NCI-H146 (cell line): ENCODE data around the gene KIAA0930.
"Not testable (repeated sequence)": the region's sequence is repeated elsewhere in the genome, so short reads cannot be mapped to it uniquely, and the experiment has no call there.

ENCODE experiments used
- DNase-seq: peaks from one replicate; lab custom pipeline; 2025; lab: John Stamatoyannopoulos, UW

Gene KIAA0930

DNA sequence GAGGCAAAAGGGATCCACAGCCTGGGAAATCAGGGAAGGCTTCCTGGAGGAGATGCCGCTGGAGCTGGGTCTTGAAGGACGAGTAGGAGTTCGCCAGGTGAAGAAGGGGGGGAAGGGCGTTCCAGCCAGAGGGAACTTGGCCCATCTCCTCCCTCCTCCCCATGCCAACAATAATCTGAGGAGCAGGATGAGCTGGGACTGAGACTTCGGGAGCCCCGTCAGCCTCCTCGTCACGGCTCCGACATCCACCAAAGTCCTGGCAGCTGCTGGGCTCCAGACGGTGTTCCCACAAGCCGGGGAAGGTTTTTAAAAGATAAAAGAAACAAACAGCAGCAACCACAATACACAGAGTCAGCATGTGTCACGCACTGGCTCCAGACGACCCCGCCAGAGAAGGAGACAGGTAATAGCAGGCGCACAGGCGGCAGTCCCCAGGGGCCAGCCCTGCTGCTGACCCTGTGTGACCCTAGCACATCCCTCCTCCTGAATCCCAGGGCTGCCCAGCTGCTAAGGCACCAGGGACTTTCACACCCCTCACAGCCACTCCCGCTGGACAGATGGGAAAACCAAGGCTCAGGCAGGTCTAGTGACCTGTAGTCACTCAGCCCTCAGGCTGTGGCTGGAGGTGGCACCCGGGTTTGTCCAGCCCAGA, 39.7 kb downstream of the KIAA0930 start:
- DNase-seq, result no peak

DNA sequence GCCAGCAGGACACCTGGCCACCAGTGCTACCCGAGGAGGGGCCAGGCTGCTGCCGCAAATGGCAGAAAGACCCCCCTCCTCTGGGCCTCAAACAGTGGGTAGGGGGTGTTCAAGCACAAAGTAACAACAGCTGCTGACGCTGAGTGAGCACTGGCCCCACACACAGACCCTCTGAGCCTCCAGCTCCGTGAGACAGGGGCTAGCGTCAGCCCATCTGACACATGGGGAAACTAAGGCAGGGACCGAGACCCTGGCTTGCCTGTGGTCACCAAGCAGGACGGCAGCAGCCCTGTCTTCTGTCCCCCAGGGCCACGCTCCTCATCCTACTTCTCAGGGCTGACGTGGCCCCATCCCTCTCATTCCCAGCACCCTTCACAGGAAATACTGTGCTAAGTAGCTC, 40.5 kb downstream of the KIAA0930 start:
- no peak for DNase-seq

DNA sequence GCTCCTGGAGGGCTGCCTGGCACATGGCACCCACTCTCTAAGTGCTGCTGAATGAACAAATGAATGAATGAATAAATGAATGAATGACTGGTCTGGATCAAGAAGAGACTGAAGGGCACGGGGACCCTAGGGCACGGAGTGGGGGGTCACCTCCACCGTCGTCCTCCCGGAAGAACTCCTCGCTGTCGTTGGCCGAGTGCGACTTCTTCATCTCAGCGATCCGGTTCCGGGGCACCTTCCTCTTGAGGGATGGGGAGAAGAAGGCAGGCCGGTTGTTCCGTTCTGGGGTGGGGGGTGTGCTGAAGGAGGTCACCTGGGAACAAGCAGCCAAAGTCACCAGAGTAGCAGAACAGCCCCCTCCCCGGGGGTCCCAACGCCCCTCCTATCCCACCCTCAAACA, 41.0 kb downstream of the KIAA0930 start:
- DNase-seq, result no peak

DNA sequence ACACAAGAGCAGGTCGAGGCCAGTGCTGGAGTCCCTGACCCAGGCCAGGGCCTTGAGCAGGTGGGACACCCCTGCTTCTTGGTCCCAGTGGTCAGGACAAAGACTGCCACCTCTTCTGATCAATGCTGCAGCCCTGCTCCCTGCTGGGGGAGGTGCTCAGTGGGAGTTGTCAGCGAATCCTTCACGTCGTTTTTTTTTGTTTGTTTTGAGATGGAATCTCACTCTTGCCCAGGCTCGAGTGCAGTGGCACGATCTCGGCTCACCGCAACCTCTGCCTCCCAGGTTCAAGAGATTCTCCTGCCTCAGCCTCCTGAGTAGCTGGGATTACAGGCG, 42.3 kb downstream of the KIAA0930 start:
- no peak for DNase-seq

DNA sequence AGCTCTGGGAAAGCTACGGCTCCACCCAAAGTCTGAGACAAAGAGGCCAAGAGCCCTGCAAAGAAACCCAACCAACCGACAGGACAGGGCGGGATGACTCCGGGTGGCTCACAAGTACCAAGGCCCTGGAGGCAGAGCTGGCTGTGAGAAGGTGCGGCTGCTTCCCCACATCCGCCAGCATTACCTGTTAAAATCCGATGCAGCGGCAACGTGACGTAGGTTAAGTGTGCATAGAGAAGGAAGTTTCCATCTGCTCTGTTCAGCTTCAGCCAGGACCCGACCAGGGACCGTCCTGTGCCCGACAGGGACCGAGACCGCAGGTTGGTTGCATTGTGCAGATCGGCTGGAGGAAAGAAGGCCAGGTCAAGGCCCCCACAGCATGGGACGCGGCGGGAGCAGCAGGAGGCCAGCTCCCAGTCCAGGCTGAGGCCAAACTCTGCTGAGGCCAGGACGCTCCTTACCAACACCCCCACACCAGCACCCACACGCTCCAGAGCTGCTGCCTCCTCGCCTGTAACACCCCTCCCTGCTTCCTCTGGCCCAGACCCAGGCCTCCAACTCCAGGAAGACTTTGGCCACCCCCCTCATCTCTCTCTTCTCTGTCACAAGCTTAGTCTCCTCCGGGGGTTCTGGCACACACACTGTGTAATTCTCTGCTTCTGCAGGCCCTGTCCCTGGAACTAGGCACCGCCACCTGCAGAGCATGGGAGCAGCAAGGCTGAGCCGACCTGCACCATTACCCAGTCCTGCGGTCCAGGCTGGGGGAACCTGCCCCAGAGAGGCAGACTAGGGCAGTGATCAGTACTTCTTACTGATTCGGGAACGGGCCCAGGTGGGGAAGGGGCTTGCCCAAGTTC, 42.9 kb downstream of the KIAA0930 start:
- DNase-seq, result no peak

DNA sequence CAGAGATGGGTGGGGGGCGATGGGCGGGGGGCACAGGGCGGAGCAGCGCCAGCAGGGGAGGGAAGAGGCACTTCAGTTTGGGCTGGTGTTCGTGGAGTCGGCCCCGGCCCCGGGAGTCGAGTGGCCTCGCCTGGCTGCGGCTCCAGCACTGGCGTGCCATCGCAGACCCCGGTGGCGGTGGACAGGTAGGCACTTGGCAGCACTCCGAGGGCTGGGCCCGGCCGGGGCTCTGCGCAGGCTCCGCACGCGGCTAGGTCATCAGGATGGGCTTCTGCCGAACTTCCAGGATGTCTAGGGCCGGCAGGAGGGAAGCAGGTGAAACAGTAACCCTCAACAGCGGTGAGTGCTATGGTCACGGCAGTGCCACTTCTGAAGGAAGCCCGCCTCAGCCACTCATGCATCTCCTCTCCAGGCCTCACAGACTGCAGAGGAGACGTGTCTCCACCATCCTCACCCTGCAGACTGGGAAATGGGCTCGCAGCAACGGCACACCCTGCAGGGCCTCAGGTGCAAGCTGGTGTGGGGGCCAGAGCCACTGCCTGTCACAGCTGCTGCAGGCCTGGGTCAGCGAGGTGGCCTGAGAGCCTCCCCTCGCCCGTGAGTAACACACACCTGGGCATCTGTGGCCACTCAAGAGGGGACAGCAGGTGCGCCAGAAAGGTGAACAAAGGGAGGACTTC, 43.6 kb downstream of the KIAA0930 start:
- DNase-seq, result no peak

DNA sequence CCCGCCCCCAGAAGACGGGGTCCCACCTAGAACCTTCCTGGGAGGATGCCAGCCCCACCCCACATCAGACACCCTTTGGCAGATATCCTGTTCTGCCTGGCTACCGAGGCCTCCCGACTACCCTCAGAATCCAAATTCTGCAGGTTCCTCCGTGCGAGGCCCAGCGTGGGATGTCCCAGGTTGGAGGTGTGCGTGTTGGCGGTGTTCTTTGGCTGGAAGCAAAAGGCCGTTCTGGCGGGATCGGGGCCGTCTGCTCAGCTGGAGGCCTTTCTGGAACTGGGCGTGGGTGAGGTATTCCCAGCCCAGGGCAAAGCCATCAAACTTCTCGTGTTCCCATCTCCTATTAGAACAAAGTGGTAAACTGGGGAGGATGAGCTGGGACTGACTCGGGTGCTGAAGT, 44.4 kb downstream of the KIAA0930 start:
- no peak for DNase-seq

DNA sequence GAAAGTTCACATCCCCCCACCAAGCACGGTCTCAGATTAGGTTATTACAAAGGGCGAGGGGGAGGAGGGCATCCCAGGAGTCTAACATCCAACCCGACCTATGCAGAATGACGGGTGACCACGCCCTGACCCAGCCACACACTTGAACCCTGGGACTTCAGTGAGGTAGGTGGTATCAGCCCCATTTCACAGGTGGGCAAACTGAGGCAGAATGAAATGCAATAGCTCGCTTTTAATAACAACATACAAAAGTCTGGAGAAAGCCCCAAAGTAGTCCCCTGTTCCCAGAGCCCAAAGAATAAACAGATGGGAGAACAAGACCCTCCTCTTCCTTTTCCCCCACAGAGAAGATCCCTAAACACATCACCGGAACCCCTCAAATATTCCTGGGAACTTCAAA, 45.1 kb downstream of the KIAA0930 start:
- DNase-seq, result no peak

DNA sequence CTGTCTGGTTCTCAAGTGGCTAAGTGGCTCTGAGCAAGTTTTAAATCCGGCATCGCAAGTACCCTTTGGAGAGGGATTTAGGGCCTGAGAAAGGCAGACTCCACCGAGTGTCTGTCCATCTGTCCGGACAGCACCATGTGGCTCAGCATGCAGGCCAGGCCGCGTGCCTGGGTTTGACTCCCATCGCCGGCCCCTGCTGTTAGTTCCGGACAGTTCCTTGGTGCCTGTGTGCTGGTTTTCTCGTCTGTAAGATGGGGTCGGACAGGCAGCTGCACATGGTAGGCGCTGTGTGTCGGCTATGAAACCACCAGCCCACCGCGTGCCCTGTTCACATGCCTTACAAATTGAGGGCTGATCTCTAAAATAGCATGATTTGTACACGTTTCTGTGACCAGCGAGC, 46.0 kb downstream of the KIAA0930 start:
- no peak for DNase-seq

DNA sequence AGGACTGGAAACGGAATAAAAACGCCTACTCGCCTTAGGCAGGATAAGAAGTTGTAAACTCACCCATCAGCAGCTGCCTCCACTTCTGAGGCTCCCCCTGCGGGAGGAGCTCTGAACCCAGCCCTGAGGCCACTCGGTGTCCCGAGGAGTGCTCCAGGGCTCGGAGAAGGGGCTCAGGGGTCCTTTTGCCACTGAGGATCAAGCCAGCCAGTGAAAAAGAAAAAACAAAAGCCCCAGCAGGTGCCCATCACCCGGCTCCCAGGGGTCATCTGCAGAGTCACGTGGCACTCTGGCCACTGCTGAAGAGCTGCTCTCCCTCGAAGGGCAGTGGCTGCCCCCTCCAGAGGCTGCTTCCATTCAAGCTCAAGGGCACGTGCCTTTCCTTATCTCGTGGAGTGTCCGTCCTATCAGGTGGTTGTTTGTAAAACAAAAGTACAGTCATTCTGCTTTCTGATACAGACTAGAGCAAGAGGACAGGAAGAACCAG, 48.0 kb downstream of the KIAA0930 start:
- DNase-seq, result no peak

DNA sequence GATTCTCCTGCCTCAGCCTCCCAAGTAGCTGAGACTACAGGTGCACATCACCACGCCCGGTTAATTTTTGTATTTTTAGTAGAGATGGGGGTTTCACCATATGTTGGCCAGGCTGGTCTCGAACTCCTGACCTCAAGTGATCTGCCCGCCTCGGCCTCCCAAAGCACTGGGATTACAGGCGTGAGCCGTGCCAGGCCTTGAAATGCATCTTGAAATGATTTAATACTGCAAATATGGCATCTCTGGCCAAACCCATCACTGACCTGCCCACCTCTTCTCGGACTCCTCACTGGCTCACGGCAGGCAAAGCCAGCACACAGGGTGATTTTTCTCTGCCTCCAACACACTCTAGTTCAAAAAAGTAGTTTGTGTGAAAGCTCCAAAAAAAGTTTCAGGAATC, 48.9 kb downstream of the KIAA0930 start:
- not testable (repeated sequence) for DNase-seq

DNA sequence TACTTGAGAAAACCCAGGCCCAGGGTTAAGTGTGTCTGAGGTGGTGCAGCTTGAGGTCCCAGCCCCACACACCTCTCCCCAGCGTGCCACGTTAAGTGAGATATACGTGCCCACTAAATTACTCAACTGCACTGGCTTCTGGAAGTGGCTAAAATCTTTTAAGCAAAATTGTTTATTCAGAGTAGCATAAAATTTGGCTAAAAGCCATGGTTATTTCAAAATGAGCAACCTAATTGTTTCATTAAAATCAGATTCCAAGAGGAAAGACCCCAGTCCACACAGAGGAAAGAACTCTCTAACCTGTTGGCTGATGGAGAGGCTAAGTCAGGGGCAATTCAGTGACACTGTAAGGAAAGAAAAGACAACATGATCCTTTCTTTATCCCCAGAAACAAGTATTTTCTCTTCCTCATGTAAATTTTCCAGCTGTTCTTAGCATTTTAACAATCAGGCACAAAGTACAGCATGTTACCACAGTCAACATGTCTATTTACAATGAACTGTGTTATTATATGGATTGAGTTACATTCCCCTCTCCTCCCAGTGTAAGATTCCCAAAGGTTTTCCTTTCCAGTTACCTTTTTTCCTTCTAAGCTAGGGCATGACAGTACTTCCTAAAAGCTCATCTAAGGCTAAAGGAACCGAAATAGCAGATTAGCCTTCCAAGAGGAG, 50.4 kb downstream of the KIAA0930 start:
- no peak for DNase-seq

DNA sequence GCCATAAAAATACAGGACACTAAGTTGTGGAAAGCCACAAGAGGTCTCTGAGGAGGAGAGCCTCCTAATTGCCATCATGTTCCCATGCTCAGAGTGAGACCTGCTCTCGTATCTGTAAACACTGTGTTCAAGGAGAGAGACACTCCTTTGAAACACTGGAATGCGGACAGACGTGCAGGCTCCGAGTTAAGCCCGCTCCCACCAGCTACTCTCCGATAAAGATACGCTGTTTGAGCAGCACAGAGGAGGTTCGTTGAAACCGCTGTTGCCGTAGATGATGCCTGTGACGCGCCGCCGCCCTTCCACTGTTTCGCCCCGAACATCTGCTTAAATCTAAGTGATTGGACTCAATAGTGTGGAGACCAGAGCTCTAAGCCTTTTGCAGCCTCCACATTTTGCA, 51.9 kb downstream of the KIAA0930 start:
- DNase-seq, result no peak

DNA sequence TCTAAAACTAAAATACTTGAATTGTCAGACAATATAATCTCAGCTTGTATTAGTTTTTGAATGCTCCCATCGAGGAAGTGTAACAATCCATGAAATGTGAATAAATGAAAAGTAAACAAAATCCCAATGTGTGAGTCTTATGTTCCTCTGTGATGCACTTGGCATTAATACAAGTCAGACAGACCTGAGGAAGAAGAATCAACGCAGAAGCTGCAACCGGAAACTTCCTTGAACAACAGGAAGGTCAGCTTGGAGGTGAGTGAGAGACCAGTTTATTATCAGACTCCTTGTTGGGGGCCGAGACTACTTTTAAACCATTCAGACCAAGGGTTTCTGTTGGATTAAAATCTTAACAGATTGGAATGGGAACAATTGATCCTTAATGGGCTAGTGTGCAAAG, 52.8 kb downstream of the KIAA0930 start:
- no peak for DNase-seq

DNA sequence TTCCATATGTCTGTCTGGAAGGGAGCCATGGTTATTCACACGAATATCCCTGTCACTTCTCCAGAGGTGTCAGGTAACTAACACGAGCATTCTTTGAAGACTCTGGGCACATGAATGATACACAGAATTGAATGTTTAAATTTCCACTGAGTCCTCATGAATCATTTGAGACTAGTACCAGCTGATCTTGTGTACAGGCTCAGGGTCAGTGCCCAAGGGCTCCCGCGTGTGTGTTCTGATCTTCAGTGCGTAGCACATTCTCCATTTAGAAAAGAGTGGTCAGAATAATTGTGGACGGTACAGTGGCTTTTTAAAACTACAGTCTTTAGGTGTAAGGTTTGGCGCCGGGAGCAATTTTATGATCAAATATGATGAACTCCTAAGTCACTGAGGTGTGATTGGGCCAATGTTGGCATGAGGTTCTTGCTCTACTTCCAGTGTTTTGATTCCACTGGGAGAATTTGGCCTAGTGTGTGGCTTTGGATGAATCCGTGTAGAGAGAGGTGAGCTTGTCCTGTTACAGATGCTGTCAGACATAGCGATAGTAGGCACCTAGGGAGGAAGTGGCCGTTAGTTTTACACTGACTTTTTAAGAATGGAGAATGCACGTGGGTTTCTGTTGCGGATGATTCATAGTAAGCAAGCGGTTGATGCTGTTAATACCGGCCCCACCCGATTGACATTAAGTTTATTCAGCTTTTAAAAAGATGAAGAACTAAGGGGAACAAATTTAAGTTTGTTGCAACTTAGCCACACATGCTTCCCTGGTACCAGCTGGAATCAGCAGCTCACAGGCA, 54.8 kb downstream of the KIAA0930 start:
- no peak for DNase-seq

DNA sequence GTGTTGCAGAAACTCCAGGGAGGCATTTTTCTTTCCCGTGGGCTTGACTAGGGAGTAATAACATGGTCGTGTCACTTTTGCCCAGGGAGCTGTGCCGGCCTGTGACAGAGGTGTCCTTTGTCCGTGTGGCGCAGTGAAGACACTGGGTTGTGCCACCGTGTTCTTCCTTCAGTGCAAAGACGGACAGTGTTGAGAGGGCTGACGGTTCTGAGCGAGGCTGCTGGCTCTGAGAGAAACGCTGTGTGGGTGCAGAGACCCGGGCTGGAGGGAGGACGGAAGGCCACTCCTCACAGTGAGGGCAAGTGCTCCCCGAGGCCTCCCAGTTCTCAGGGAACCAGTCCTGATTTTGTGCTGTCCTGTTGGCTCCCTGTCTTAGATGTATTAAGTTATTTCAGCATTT, 56.7 kb downstream of the KIAA0930 start:
- no peak for DNase-seq

DNA sequence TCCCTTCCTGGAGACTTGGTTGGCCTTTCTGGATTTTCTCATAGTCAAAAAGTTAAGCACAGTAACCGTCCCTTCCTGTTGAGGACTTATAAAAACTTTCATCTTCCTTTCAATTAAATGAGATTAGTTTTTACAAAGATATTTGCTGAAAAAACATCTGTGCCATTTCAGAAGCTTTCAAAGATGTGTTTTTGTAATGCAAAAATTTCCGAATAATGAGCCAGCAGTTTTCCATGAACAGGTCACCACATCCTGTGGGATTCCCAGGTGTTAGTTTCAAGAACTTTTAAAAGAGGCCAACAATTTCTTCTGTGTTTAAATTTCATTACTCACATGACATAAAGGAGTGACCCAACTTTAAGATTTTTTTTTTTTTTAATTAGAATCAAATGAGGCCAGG, 58.9 kb downstream of the KIAA0930 start:
- DNase-seq, result no peak

DNA sequence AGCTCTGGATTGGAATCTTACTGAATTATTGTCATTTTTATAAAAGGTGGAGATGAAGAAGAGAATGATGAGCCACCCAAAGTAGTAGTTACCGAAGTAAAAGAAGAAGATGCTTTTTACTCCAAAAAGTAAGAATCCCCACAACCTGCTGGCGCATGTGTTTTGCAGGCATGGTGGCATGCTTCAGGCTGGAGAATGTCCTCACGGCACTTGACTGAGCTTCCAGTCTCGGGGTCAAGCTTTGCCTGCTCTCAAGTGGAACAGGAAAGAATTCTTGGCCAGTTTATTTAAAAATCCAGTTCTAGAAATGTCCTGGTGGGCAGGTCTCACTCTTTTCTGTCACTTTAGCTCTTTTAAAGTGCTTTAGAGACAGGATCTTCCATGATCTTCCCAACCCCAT, 59.5 kb downstream of the KIAA0930 start:
- DNase-seq, result no peak

DNA sequence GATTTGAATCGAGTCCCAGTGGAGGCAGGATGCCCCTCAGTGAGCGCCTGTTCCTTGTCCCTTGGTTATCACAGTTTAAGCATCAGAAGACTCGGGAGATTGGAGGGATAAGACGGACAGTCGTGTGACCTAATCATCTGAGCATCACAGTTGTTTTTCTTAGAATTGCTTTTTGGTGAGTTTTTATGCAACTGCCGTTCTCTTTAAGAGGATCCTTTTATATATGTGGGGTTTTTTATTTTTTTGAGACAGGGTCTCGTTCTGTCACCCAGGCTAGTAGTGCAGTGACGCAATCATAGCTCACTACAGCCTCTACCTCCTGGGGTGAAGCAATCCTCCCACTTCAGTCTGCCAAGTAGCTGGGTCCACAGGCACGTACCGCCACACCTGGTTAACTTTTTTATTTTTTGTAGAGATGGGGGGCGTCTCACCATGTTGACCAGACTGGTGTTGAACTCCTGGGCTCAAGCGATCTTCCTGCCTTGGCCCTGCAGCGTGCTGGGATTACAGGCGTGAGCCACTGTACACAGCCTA, 60.5 kb downstream of the KIAA0930 start:
- DNase-seq, result no peak

DNA sequence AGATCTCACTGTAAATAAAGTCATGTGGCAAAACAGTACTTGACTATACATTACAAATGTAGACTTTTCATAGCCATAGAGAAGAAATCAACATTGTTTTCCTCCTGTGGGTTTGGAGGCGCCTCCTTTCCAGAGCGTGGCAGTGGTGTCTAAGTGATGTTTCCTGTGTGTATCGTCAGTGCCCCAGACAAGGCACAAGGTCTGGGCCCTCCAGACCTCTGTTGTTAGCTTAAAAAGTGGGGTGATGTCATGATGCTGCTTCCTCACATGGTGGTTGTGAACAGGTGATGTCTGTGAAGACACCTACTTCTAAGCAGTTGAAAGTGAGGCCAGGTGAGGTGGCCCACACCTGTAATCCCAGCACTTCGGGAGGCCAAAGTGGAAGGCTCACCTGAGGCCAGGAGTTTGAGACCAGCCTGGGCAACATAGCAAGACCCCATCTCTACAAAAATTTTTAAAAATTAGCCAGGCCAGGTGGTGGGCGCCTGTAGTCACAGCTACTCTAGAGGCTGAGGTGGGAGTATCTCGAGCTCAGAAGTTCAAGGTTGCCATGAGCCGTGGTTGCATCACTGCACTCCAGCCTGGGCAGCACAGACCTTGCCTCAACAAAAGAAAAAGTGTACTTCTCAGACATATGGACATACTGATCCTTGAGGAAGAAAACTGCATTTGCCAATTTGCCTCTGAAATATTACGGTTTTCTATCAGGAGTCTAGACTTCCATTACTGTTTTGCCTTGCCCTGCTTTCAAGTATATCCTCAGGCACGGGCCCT, 61.2 kb downstream of the KIAA0930 start:
- DNase-seq, result no peak
